ENCODE data around the gene MIB2.

GRCh38 chr1:1614204-1614953 lies 921 bp upstream of the MIB2 start:
- no peak for TF ChIP-seq CTCF (IDR thresholded peaks at IDR 0.05)
- no peak for TF ChIP-seq POLR2AphosphoS5 (IDR thresholded peaks at IDR 0.05)

All from transverse colon (tissue), 4 donors.